ENCODE measurements around the gene IRF3. TPM values are rescaled to one million over a fixed set of nuclear protein-coding genes. Genes with fewer than 3 reads are reported as not detected.

The IRF3 gene
- total RNA-seq, 2 donors from 2014 or later, result 53.4 to 58.0 TPM

- no peak for TF ChIP-seq CTCF (IDR thresholded peaks at IDR 0.05)
- TF ChIP-seq POLR2AphosphoS5 (IDR thresholded peaks at IDR 0.05), result no peak
- TF ChIP-seq POLR2A (IDR thresholded peaks at IDR 0.05), result no peak
- Histone ChIP-seq H3K4me3 (no peak overlapping the region), H3K36me3 (peaks cover 0 to 21% of the 10 kb centered on the region in 2 donors), H3K4me1 (replicated peaks) (no peaks in the 10 kb centered on the region), H3K27me3 (replicated peaks; ENCODE audit: insufficient read depth) (no peaks in the 10 kb centered on the region), H3K9me3 (no peaks in the 10 kb centered on the region), H3K27ac (no peak overlapping the region)
- intact Hi-C loops (cut with DNase I), result no loop called here
- no peak for DNase-seq (ENCODE audit: low spot score)
- 66% methylated on average over 26 of the region's 26 CpGs for WGBS
Observed at GRCh38 chr19:49687566-49688316, 22.1 kb upstream of the IRF3 start.

GRCh38 chr19:49687150-49687549, 21.5 kb upstream of the IRF3 start:
- no peak for DNase-seq (ENCODE audit: low spot score)
- intact Hi-C loops (cut with DNase I), result no loop called here
- Histone ChIP-seq H3K27me3 (replicated peaks; ENCODE audit: insufficient read depth) (no peaks in the 10 kb centered on the region), H3K4me1 (replicated peaks) (no peaks in the 10 kb centered on the region), H3K27ac (no peak overlapping the region), H3K4me3 (no peak overlapping the region), H3K9me3 (no peaks in the 10 kb centered on the region), H3K36me3 (peaks cover 4 to 25% of the 10 kb centered on the region in 2 donors)
- WGBS, result 65% methylated on average over 12 of the region's 12 CpGs
- no peak for TF ChIP-seq POLR2AphosphoS5 (IDR thresholded peaks at IDR 0.05)
- TF ChIP-seq CTCF (IDR thresholded peaks at IDR 0.05), result no peak
- TF ChIP-seq POLR2A (IDR thresholded peaks at IDR 0.05), result no peak

- Histone ChIP-seq H3K27me3 (replicated peaks; ENCODE audit: insufficient read depth) (no peaks in the 10 kb centered on the region), H3K4me3 (no peak overlapping the region), H3K4me1 (replicated peaks) (no peaks in the 10 kb centered on the region), H3K27ac (no peak overlapping the region), H3K9me3 (no peaks in the 10 kb centered on the region), H3K36me3 (peaks cover 9 to 29% of the 10 kb centered on the region in 2 donors)
- intact Hi-C loops (cut with DNase I), result no loop called here
- 87% methylated on average over 21 of the region's 27 CpGs for WGBS
- TF ChIP-seq CTCF (IDR thresholded peaks at IDR 0.05) (no peak), POLR2AphosphoS5 (IDR thresholded peaks at IDR 0.05) (no peak), POLR2A (IDR thresholded peaks at IDR 0.05) (no peak)
- no peak for DNase-seq (ENCODE audit: low spot score)
Observed at GRCh38 chr19:49686503-49687088, 20.9 kb upstream of the IRF3 start.

GRCh38 chr19:49685845-49686332, 20.2 kb upstream of the IRF3 start:
- peaks cover 9 to 29% of the 10 kb centered on the region in 2 donors for H3K36me3 ChIP-seq
- H3K27me3 ChIP-seq (replicated peaks; ENCODE audit: insufficient read depth), result no peaks in the 10 kb centered on the region
- no peaks in the 10 kb centered on the region for H3K4me1 ChIP-seq (replicated peaks)
- TF ChIP-seq POLR2A (IDR thresholded peaks at IDR 0.05) (no peak), CTCF (IDR thresholded peaks at IDR 0.05) (no peak), POLR2AphosphoS5 (IDR thresholded peaks at IDR 0.05) (no peak)
- DNase-seq (ENCODE audit: low spot score), result no peak
- intact Hi-C loops (cut with DNase I), result no loop called here
- H3K9me3 ChIP-seq, result no peaks in the 10 kb centered on the region
- 58% methylated on average over 23 of the region's 23 CpGs for WGBS
- H3K4me3 ChIP-seq, result no peak overlapping the region
- H3K27ac ChIP-seq, result no peak overlapping the region

Measured in prostate gland (tissue), 2 donors.